Pancreas (tissue), 10 donors: ENCODE measurements around the gene LYAR. TPM values are rescaled to one million over a fixed set of nuclear protein-coding genes. Genes with fewer than 3 reads are reported as not detected.

Experiments
- ATAC-seq, 4 donors: fragments of 200-7000 bp; cut with Tn5 transposase; one replicate each; pipeline versions ENCODE4 v1.8.0 to v1.9.1; 2020; ENCODE audit warnings: mild to moderate bottlenecking in 4 of 4, moderate library complexity in 4 of 4
- DNase-seq, 6 donors: peaks; one replicate each; pipeline ENCODE4 v3.0.0-alpha.2; 2020
- FAIRE-seq: peaks from 2 replicates; lab custom pipeline; 2012; peaks lifted over from hg19 to GRCh38; lab: Jason Lieb, UNC
- H3K27ac ChIP-seq, 4 donors: fragments of 200-600 bp; sonication (generic); 1 replicate in 3 of 4; 2 replicates in 1 of 4; pipeline versions ENCODE4 v1.5.0 to v1.8.0; 2020
- H3K27me3 ChIP-seq, 4 donors: fragments of 200-600 bp; one replicate each; pipeline ENCODE4 v1.8.0; 2021
- H3K36me3 ChIP-seq, 3 donors: fragments of 200-600 bp; sonication (generic) in 1 of 3; one replicate each; pipeline versions ENCODE4 v1.5.0 to v1.8.0; 2020 to 2021
- H3K4me1 ChIP-seq, 3 donors: fragments of 200-600 bp; one replicate each; pipeline ENCODE4 v1.8.0; 2021
- H3K4me3 ChIP-seq, 4 donors: fragments of 200-600 bp; sonication (generic) in 2 of 4; one replicate each; pipeline versions ENCODE4 v1.5.0 to v1.8.0; 2020 to 2021
- H3K9me3 ChIP-seq, 4 donors: fragments of 200-600 bp; one replicate each; pipeline ENCODE4 v1.8.0; 2021
- CTCF ChIP-seq, 4 donors: fragments of 200-600 bp; sonication (generic) in 3 of 4; IDR thresholded peaks; one replicate each; pipeline versions ENCODE4 v1.5.0 to v1.8.0; 2021; ENCODE audit warnings: antibody characterized with exemption in 4 of 4
- WGBS, 2 donors: extraction: QIAGEN DNeasy Blood & Tissue Kit; methylation state at CpG; one replicate each; pipeline ENCODE4 v1.1.7; 2013; 5-methylcytosine and 5-hydroxymethylcytosine counted together
- intact Hi-C, 3 donors: fragments of 100-400 bp; cut with DNase I; formaldehyde crosslinking; loops; one replicate each; pipeline versions ENCODE4 v1.11.1 to v1.14.2; 2022
- polyA plus RNA-seq, 2 donors: library from polyadenylated mRNA; stranded (reverse); fragments of 200-250 nt; gene quantifications; one replicate each; pipeline ENCODE4 v1.2.3, GENCODE V29; 2013
- total RNA-seq, 6 donors: library from RNA; stranded (reverse); fragmentation: NEBNext Ultra II Directional in 4 of 6; extraction: Animal tissue kit (Norgen Biotek cat#: 25700) in 4 of 6; gene quantifications; one replicate each; pipeline versions ENCODE4 v1.2.1 to v1.2.4, GENCODE V29; 2021 to 2023
- donor health status: healthy with polysubstance abuse.
- donor health status: DM: no; HTN: no; CAD: no; lungs with moderate emphysema.
- donor health status: DM: no; HTN: no; CAD: no.
- donor health status: control.
- donor health status: control.
- donor health status: Bipolar disorder and iron deficiency.
- donor health status: DM: yes; HTN: yes; CAD: no.
- donor health status: DM: no; HTN: no; CAD: no.
- donor health status: DM: no; HTN: no; CAD: no.
- donor health status: DM: yes; HTN: yes; CAD: no.

LYAR gene
- total and polyA plus RNA-seq, 8 donors = 1.5 to 6.6 (median 4.1) TPM

GRCh38 chr4:4293279-4293678, 3.3 kb upstream of the LYAR start:
- ATAC-seq (no peak), DNase-seq (no peak), FAIRE-seq (no peak)
- TF ChIP-seq CTCF (IDR thresholded peaks at IDR 0.05) = no peak
- Histone ChIP-seq H3K36me3 (no peaks in the 10 kb centered on the region), H3K4me3 (no peak overlapping the region), H3K27ac (no peak overlapping the region), H3K9me3 (no peaks in the 10 kb centered on the region), H3K4me1 (peaks cover 9 to 15% (median 12%) of the 10 kb centered on the region in 3 donors), H3K27me3 (no peaks in the 10 kb centered on the region)
- intact Hi-C loops = no loop called here
- WGBS, 2 donors = 97% methylated on average over 3 of the region's 3 CpGs

- intact Hi-C loops = no loop called here
- H3K27ac ChIP-seq = peak overlapping the region; percentile 64 to 83 (median 82)
- H3K27me3 ChIP-seq = no peaks in the 10 kb centered on the region
- peaks cover 9 to 15% (median 12%) of the 10 kb centered on the region in 3 donors for H3K4me1 ChIP-seq
- 0 to 2% methylated on average over 9 to 10 of the region's 10 CpGs for WGBS, 2 donors
- H3K4me3 ChIP-seq = peak overlapping the region; percentile 53 to 96 (median 82)
- no peak for FAIRE-seq
- H3K9me3 ChIP-seq = no peaks in the 10 kb centered on the region
- no peak for TF ChIP-seq CTCF (IDR thresholded peaks at IDR 0.05)
- H3K36me3 ChIP-seq = peaks cover 0 to 3% (median 0%) of the 10 kb centered on the region in 3 donors
- ATAC-seq = peak; percentile 4 to 9 (median 7)
- no peak for DNase-seq
These were observed 385 bp downstream of the LYAR start for GRCh38 chr4:4289597-4289940.

- Histone ChIP-seq H3K9me3 (no peaks in the 10 kb centered on the region), H3K36me3 (peaks cover 0 to 5% (median 0%) of the 10 kb centered on the region in 3 donors), H3K4me1 (peaks cover 9 to 15% (median 12%) of the 10 kb centered on the region in 3 donors), H3K27me3 (no peaks in the 10 kb centered on the region), H3K27ac (no peak overlapping the region), H3K4me3 (peak overlapping the region; percentile 53 to 96 (median 82))
- no peak for TF ChIP-seq CTCF (IDR thresholded peaks at IDR 0.05)
- intact Hi-C loops = no loop called here
- no peak for FAIRE-seq
- no peak for DNase-seq
- ATAC-seq = no peak
- 6 to 22% methylated on average over 3 of the region's 3 CpGs for WGBS, 2 donors
These were observed 899 bp downstream of the LYAR start for GRCh38 chr4:4289055-4289454.

- FAIRE-seq (no peak), DNase-seq (no peak), ATAC-seq (no peak)
- intact Hi-C loops = no loop called here
- H3K27ac ChIP-seq = no peak overlapping the region
- H3K9me3 ChIP-seq = no peaks in the 10 kb centered on the region
- no peaks in the 10 kb centered on the region for H3K27me3 ChIP-seq
- H3K4me1 ChIP-seq = peaks cover 9 to 15% (median 12%) of the 10 kb centered on the region in 3 donors
- TF ChIP-seq CTCF (IDR thresholded peaks at IDR 0.05) = no peak
- peaks cover 0 to 10% (median 0%) of the 10 kb centered on the region in 3 donors for H3K36me3 ChIP-seq
- no peak overlapping the region for H3K4me3 ChIP-seq
These were observed 1.9 kb downstream of the LYAR start for GRCh38 chr4:4288098-4288497.

- Histone ChIP-seq H3K4me1 (peaks cover 4 to 9% (median 7%) of the 10 kb centered on the region in 3 donors), H3K4me3 (no peak overlapping the region), H3K36me3 (peaks cover 0 to 35% (median 4%) of the 10 kb centered on the region in 3 donors), H3K27me3 (no peaks in the 10 kb centered on the region), H3K27ac (no peak overlapping the region), H3K9me3 (no peaks in the 10 kb centered on the region)
- ATAC-seq = no peak
- intact Hi-C loops = no loop called here
- 73 to 75% methylated on average over 11 of the region's 11 CpGs for WGBS, 2 donors
- no peak for DNase-seq
- no peak for FAIRE-seq
- TF ChIP-seq CTCF (IDR thresholded peaks at IDR 0.05) = no peak
These were observed 4.9 kb downstream of the LYAR start for GRCh38 chr4:4284827-4285618.
